HFF-Myc (cell line): Measurements from ENCODE around the gene TEX14.

Experiments used
- DNase-seq: peaks from one replicate; pipeline ENCODE4 v3.0.0-alpha.2; 2011; ENCODE audit warnings: low read depth; ENCODE audit errors: extremely low read depth
- H3K4me3 ChIP-seq: replicated peaks from 2 replicates; pipeline ENCODE4 v1.5.1; 2011; ENCODE audit warnings: low read depth, mild to moderate bottlenecking, control low read depth, low read length
- TF ChIP-seq, protein P1 (sequence below): IDR thresholded peaks from 2 replicates; pipeline ENCODE4 v1.5.1; 2012; ENCODE audit warnings: mild to moderate bottlenecking, low read depth, low read length, control low read depth; ENCODE audit errors: missing control alignments

Gene TEX14

DNA sequence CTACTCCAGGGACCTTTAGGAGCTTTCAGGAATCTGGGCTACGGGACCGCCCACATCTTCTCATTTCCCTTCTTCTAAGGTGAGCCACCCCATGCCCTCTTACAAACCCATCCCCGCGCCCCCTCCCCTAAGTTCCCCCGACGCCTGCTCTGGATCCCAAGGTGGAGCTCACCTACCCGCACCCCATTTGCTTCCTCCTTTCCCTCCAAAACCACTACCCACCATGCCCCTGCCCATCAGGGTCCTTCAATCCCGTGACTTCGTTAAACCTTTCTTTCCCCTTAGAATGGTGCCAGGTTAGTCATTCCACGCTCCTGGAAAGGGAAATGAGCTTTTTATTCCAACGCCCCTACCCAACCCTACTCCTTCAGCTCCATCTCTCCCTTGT, 177.1 kb downstream of the TEX14 start:
- peak overlapping the region; percentile 71 for H3K4me3 ChIP-seq
- TF ChIP-seq, protein P1, sequence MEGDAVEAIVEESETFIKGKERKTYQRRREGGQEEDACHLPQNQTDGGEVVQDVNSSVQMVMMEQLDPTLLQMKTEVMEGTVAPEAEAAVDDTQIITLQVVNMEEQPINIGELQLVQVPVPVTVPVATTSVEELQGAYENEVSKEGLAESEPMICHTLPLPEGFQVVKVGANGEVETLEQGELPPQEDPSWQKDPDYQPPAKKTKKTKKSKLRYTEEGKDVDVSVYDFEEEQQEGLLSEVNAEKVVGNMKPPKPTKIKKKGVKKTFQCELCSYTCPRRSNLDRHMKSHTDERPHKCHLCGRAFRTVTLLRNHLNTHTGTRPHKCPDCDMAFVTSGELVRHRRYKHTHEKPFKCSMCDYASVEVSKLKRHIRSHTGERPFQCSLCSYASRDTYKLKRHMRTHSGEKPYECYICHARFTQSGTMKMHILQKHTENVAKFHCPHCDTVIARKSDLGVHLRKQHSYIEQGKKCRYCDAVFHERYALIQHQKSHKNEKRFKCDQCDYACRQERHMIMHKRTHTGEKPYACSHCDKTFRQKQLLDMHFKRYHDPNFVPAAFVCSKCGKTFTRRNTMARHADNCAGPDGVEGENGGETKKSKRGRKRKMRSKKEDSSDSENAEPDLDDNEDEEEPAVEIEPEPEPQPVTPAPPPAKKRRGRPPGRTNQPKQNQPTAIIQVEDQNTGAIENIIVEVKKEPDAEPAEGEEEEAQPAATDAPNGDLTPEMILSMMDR: no peak
- no peak for DNase-seq

DNA sequence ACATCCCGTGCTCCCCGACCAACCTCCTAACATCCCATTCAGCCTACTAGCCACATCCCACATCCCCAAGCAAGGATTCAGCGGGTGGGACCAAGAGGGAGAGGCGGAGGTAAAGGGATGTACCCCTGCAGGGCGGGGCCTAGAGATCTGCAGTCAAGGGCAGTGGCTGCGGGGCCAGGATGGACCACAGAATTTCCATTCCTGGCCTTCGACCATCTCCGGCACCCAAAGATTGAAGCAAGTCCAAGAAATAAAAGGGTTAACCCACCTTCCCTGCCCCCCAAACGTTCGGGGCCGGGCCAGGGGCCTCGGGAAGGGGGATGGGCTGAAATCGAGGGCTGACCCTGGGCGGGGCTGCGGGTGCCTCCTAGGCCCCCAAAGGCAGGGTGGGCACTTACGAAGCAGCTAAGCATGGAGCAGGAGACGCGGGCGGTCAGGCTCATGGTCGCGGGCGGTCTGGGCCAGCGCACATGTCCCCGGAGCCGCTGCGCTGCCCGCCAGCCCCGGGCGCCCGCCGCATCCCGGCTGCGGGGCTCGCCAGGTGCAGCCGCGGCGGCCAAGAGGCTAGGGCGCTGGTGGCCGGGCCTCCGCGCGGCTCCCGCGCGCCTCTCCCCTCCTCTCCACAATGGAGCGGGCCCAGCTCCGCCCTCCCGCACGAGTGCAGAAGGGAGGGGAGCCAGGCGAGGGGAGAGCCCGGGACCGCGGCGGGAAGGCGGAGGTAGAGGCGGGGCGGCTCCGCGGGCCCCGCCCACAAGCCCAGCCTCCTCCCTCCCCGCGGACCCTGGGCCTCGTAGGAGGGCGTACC, 177.7 kb downstream of the TEX14 start, which contains the start of gene MTMR4:
Gene MTMR4, minus strand, starts transcription at position 674 of the 805 bp plus-strand sequence. Its CDS starts 231 bp downstream, at position 443.
- TF ChIP-seq, protein P1: no peak
- peak within 1 kb of the TSS; percentile 71 for H3K4me3 ChIP-seq
- no peak for DNase-seq

DNA sequence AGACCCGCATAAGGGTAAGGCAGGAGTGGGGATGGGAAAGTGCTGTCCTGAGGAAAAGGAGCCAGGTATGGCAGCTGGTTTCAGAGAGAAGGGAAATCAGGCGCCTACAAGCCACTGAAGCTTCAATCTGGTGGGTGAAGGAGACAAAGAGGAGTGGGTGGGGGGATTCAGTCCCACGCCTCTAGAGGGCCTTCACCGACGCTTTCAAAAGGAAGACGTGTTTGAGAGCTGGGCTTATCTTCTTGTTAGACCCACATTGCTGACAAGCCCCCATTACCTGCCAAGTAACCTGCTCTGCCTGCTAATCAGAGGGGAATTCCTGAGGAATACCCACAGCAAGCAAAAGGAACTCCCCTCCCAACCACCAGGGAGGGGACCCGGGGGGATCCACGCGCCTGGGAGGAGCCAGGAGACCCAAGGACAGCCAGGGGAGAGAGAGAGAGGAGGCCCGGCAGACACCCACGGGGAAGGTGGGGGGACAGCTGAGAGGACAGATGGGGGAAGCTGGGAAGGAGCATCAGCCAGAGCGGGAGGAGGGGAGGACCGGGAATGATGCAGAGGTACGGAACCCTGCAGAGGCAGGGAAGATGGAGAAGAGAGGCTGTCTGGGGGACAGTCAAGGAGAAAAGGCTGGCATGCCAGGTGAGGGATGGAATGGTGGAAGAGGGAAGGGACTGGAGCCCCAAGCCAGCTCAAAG, 178.4 kb downstream of the TEX14 start:
- no peak for DNase-seq
- peak overlapping the region; percentile 71 for H3K4me3 ChIP-seq
- TF ChIP-seq, protein P1: no peak

DNA sequence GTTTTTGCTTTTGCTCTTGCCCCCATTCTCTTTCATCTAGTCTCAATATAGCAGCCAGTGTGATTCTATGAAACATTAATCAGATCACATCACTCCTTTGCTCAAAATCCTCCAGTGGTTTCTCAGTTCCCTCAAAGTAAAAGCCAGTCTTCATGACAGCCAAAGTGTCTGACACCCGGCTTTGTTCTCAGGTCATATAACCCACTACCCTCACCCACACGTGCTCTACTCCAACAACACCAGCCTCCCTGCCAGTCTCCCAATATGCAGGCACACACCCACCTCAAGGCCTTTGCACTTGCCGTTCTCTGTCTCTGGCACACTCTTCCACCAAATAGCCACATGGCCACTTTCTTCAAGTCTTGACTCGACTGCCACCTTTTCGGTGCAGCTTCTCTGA, 181.8 kb downstream of the TEX14 start:
- TF ChIP-seq, protein P1: no peak
- DNase-seq: no peak
- no peak overlapping the region for H3K4me3 ChIP-seq

DNA sequence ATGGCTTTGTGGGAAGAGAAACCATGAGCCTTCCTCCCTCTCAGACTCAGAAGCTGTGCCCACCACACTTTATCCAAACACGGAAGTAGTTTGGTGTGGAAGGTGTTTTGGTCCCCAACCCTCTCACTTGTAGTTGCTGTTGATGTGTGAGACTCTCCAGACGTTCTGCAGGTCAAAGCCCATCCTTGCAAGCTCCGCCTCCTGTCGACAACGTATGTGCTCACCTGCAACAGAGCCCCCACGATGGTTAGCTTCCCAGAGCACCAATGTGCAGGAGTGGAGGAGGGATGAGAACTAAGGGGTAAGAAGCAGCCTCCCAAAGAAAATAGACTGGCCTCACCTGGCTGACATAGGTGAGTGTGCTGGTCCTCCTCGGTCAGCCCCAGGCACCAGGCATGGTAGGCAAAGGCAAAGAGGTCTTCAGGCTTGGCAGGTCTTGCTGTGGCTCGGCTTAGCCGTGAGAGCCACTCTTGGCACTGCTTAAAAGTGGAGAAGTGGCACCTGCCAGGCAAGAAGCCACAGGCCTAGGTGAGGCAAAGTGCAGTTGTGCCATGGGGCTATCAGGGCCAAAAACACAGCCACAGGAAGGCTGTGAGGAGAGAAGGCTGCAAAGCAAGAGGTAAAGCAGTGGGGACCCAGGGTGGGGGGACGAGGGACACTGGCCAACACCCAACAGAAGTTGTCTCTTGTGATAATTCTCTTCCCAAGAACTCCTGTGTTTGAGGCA, 183.3 kb downstream of the TEX14 start:
- TF ChIP-seq, protein P1: no peak
- DNase-seq: no peak

DNA sequence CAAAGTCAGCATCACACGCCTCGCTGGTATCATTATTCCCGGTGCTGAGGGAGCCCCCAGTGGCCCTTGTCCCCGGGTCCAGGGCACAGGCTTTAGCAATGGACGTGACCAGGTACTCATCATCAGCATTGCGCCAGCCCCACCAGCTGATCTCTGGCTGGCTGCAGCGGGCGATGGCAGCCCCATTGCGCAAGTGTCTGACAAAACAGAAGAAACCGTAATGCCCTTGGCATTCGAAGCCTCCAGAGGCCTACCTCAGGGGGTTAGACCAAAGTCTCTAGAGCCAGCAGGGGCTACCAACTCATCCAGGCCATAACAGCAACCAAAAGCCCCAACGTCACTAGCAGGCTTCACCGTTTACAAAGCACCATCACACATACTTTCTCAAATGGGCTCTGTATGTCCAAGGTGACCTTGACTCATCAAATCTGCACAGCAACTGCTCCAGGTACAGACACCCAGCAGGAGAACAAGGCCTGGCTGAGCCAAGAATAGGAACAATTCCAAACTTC, 184.7 kb downstream of the TEX14 start:
- TF ChIP-seq, protein P1: no peak

More for the DNA sequence above, 183.3 kb downstream of the TEX14 start:
- H3K4me3 ChIP-seq: no peak overlapping the region

More for the DNA sequence above, 184.7 kb downstream of the TEX14 start:
- H3K4me3 ChIP-seq: no peak overlapping the region
- DNase-seq: no peak
